Esophagus (tissue), 2 donors: ENCODE results near the gene SYT8. TPM values are rescaled to one million over a fixed set of nuclear protein-coding genes. Genes with fewer than 3 reads are reported as not detected.
A peak's percentile ranks its signal among the peaks of the same experiment; 100 is the strongest.

ENCODE experiments used
- H3K27ac ChIP-seq, 2 donors: one replicate each; pipeline ENCODE4 v1.5.1; 2013; ENCODE audit warnings: low read depth in 2 of 2, mild to moderate bottlenecking in 2 of 2, inconsistent platforms in 1 of 2, low read length in 1 of 2, moderate library complexity in 1 of 2
- H3K27me3 ChIP-seq, 2 donors: one replicate each; pipeline ENCODE4 v1.6.1; 2013; ENCODE audit warnings: low read length in 2 of 2, control low read depth in 1 of 2, mild to moderate bottlenecking in 1 of 2; ENCODE audit not compliant: insufficient read depth in 2 of 2, control insufficient read depth in 1 of 2
- H3K36me3 ChIP-seq, 2 donors: one replicate each; pipeline ENCODE4 v1.6.1; 2013; ENCODE audit warnings: low read length in 1 of 2; ENCODE audit not compliant: control insufficient read depth in 2 of 2, insufficient read depth in 2 of 2
- H3K4me1 ChIP-seq, 2 donors: one replicate each; pipeline ENCODE4 v1.6.1; 2013; ENCODE audit warnings: low read length in 1 of 2; ENCODE audit not compliant: control insufficient read depth in 2 of 2, insufficient read depth in 2 of 2
- H3K4me3 ChIP-seq, 2 donors: one replicate each; pipeline ENCODE4 v1.5.1; 2013; ENCODE audit warnings: low read length in 2 of 2, mild to moderate bottlenecking in 2 of 2, low read depth in 1 of 2, moderate library complexity in 1 of 2
- H3K9me3 ChIP-seq, 2 donors: one replicate each; pipeline ENCODE4 v1.6.1; 2013; ENCODE audit warnings: mild to moderate bottlenecking in 2 of 2, low read depth in 1 of 2, low read length in 1 of 2, moderate library complexity in 1 of 2; ENCODE audit not compliant: control insufficient read depth in 2 of 2, insufficient read depth in 1 of 2
- WGBS, 2 donors: extraction: QIAGEN DNeasy Blood & Tissue Kit; methylation state at CpG; one replicate each; pipeline ENCODE4 v1.1.7; 2013; 5-methylcytosine and 5-hydroxymethylcytosine counted together
- polyA plus RNA-seq, 2 donors: library from polyadenylated mRNA; stranded (reverse); fragments of 200-250 nt; gene quantifications; one replicate each; pipeline ENCODE4 v1.2.3, GENCODE V29; 2013
- donor health status: healthy with polysubstance abuse.
- donor health status: Bipolar disorder and iron deficiency.

The SYT8 gene
- polyA plus RNA-seq, 2 donors: 38.9 to 360 TPM

DNA sequence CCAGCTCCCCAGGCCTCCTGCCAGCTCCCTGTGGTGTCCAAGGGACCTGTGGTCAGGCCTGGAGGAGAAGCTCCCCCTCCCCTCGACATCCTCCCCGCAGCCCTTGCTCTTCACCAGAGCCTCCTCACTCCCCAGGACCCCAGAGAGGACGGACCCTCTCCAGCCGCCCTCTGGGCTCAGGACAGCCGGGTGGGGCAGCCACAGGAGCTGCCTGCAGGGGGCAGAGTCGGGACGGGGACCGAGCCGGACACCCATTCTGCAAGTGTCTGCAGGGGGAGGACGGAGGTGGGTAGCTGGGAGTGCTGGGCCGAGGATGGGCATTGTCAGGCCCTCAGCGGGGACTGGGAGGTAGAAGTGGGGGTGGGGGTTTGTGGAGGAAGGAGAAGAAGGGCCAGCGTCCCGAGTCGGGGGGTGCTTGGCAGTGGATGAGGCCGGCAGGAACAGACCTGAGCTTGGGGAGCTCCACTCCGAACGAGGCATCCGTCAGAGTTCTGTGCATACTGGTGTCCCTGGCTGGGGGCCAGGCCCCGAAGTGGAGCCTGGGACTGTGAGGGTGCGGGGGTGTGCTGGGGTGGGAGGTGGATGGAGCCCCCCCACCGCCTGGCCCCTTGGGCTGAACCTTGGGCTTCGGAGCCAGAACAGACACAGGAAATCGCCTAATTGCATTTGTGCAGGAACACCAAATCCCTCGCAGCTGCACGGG, 41.7 kb downstream of the SYT8 start:
- H3K27me3 ChIP-seq: no peaks in the 10 kb centered on the region
- WGBS, 2 donors: 21 to 31% methylated on average over 24 to 26 of the region's 26 CpGs
- peaks cover 0 to 3% of the 10 kb centered on the region in 2 donors for H3K36me3 ChIP-seq
- H3K9me3 ChIP-seq: no peaks in the 10 kb centered on the region
- H3K4me3 ChIP-seq: peak overlapping the region in 1 of 2 donors; percentile 2
- peaks cover 0 to 26% of the 10 kb centered on the region in 2 donors for H3K4me1 ChIP-seq
- peak overlapping the region; percentile 83 to 85 for H3K27ac ChIP-seq

DNA sequence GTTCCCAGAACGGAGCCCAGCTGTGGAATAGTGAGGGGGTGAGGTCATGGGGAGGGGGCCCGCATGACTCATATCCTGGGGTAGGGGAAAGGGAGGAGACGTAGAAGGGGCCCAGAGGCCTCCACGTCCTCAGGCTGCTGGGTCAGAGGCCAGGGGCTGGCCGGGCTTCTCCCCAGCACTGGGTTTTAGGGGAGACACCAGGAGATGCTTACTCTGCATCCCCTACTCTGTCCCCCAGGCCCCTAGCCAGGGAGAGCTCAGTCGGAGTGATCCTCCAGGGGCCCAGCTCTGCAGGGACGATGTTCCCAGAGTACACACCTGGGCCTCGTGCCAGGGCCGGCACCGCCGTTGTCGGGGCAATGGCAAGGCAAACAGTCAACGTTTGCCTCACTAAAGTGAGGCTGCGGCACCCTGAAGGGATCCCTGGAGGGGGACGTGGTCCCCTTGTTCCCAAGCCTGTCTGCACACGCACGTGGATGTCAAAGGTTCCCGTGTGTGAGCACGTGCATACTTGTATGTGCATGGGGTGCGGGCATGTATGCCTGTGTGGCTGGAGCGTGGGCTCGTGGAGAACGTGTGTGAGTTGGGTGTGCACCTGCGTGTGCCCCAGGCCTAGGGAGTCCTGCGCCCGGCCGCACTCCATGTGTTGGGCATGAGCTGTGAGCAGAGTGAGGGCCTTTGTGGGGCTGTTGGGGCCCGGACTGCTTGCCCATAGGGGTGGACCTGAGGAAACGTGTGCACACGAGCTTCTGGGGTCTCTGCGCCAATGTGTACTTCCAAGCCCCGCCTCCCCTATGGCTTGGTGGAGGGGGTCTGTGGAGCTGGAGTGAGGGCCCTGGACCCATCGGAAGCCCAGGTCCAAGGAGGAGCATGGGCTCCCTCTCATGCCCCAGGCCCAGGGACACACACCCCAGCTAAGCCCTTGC, 42.7 kb downstream of the SYT8 start:
- WGBS, 2 donors: 31 to 46% methylated on average over 30 to 33 of the region's 33 CpGs
- Histone ChIP-seq H3K27me3 (no peaks in the 10 kb centered on the region), H3K9me3 (no peaks in the 10 kb centered on the region), H3K4me3 (no peak overlapping the region), H3K27ac (peak overlapping the region; percentile 25 to 51), H3K4me1 (peaks cover 0 to 34% of the 10 kb centered on the region in 2 donors), H3K36me3 (peaks cover 0 to 3% of the 10 kb centered on the region in 2 donors)

DNA sequence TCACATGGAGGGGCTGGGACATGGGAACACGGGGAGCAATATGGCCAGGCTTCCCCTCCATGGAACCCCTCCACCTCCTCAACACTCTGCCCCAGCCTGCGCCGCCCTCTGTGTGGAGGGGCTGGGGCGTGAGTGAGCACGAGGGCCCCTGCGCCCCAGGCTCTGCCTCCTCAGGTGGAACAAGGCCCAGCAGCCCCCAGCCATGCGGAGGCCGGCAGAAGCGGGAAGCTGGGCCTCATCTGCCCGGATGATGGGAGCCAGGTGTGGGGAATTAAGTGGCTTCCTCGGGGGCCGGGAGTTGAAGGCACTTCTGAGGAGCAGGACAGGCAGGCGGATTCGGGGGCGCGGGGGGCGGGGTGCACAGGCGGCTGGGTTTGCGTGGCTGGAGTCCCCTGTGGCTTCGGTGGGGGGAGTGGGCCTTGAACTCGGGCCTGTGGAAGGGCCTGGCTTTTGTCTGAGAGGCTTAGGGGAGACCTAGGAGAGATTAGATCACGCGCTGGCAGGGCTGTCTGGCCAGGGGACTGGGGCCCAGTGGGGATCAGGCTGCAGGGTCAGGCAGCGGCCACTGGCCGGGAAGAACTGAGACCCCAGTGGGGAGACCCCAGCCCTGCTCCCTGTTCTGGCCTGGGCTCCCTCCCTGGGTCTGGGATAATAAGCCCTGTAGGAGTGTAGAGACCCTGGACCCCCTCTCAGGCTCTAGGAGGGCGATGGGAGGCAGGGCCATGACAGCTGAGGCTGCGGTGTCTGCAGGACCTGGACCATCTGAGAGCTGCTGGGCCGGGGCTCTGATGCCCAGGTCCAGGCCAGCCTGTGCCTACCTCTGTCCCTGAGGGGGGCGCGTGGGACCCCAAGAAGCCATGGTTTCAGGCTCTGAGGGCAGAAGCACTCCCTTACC, 43.6 kb downstream of the SYT8 start:
- Histone ChIP-seq H3K36me3 (peaks cover 0 to 6% of the 10 kb centered on the region in 2 donors), H3K4me3 (no peak overlapping the region), H3K27me3 (no peaks in the 10 kb centered on the region), H3K9me3 (no peaks in the 10 kb centered on the region), H3K27ac (peak overlapping the region; percentile 25 to 51), H3K4me1 (peaks cover 0 to 31% of the 10 kb centered on the region in 2 donors)
- 77 to 86% methylated on average over 30 of the region's 30 CpGs for WGBS, 2 donors

DNA sequence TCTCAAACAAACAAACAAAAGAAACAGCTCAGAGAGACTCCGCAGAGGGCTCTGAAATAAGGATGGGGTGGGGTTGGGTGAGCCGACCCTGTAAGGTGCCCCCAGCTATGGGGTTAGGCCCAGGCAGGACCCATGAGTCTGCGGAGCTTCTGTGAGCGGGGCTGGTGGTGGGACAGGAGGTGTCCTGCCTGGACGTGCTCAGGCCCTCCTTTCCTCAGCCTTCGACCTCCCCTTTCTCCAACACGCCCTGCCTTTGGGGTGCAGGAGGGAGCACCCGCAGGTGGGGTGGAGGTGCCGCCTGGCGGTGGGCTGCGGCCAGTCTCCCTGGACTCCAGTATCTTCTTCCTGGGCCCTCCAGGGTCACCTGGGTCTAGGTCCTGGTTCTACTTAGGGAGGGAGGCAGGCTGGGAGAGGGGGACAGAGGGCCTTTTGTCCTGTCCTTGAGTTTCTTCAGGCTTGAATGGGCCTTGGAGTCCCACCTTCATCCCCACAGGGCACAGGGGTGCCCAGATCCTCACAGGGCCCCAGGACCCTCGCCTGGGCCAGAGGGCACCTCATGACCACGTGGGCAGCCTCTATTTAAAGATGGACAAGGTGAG, 44.7 kb downstream of the SYT8 start:
- H3K27me3 ChIP-seq: no peaks in the 10 kb centered on the region
- WGBS, 2 donors: 66 to 71% methylated on average over 11 to 13 of the region's 13 CpGs
- peak overlapping the region; percentile 36 to 59 for H3K27ac ChIP-seq
- peaks cover 0 to 12% of the 10 kb centered on the region in 2 donors for H3K36me3 ChIP-seq
- no peaks in the 10 kb centered on the region for H3K9me3 ChIP-seq
- peaks cover 0 to 31% of the 10 kb centered on the region in 2 donors for H3K4me1 ChIP-seq
- no peak overlapping the region for H3K4me3 ChIP-seq

DNA sequence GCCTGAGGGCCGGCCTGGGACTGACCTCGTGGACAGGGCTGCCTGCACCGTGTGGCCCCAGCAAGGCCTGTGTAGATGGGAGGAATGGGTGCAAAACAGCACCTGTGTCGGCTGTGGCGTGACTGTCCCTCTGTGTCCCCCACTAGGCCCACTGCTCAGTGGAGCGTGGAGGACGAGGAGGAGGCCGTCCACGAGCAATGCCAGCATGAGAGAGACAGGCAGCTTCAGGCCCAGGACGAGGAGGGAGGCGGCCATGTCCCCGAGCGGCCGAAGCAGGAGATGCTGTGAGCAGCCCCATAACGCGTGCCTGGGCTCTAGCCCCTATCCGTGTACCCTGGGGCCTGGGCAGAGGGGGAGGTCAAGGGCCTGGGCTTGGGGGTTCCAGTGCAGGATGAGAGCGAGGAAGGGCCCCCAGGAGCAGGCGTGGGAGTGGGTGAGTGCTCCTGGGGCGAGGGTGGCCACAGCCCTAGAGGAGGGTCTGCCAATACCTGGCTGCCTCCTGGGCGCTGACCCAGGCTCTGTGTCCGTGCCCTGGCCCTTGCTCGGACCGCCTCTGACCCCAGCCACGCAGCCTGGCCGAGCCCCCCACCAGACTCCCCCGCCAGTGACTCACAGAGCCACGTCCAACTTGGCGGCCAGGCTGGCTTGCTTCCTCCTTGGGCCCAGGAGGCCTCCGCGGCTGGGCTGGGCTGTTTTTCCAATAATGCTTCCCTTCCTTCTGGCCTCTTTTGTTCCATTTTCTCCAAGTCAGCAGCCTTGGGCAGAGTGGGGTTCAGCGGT, 45.3 kb downstream of the SYT8 start:
- Histone ChIP-seq H3K9me3 (no peaks in the 10 kb centered on the region), H3K27ac (peak overlapping the region; percentile 46 to 79), H3K27me3 (no peaks in the 10 kb centered on the region), H3K4me1 (peaks cover 0 to 30% of the 10 kb centered on the region in 2 donors), H3K4me3 (no peak overlapping the region), H3K36me3 (peaks cover 0 to 16% of the 10 kb centered on the region in 2 donors)
- 70 to 76% methylated on average over 29 to 32 of the region's 32 CpGs for WGBS, 2 donors

DNA sequence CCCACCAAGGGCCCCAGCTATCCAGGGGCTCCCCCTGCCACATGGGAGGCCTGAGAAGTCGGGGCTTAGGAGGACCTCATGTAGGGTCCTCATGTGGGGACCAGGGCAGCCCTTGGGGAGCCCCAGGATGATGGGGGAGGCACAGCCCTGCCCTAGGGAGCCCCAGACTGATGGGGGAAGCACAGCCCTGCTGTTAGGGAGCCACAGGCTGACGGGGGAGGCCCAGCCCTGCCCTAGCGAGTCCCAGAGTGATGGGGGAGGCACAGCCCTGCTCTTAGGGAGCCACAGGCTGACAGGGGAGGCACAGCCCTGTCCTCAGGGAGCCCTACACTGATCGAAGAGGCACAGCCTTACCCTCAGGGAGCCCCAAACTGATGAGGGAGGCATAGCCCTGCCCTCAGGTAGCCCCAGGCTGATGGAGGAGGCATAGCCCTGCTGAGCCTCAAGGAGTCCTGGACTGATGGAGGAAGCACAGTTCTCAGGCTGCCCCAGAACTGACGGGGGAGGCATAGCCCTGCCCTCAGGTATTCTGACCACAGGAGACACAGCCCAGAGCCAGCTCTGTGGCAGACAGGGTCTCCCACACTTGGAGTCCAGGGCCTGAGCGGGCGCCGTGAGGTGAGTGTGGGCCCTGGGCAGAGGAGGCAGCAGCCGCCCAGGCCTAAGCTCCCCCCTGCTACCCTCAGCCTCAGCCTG, 46.1 kb downstream of the SYT8 start:
- Histone ChIP-seq H3K9me3 (no peaks in the 10 kb centered on the region), H3K27ac (peak overlapping the region; percentile 46 to 79), H3K4me3 (no peak overlapping the region), H3K27me3 (no peaks in the 10 kb centered on the region), H3K4me1 (peaks cover 0 to 25% of the 10 kb centered on the region in 2 donors), H3K36me3 (peaks cover 0 to 20% of the 10 kb centered on the region in 2 donors)
- 68 to 82% methylated on average over 8 to 9 of the region's 9 CpGs for WGBS, 2 donors

DNA sequence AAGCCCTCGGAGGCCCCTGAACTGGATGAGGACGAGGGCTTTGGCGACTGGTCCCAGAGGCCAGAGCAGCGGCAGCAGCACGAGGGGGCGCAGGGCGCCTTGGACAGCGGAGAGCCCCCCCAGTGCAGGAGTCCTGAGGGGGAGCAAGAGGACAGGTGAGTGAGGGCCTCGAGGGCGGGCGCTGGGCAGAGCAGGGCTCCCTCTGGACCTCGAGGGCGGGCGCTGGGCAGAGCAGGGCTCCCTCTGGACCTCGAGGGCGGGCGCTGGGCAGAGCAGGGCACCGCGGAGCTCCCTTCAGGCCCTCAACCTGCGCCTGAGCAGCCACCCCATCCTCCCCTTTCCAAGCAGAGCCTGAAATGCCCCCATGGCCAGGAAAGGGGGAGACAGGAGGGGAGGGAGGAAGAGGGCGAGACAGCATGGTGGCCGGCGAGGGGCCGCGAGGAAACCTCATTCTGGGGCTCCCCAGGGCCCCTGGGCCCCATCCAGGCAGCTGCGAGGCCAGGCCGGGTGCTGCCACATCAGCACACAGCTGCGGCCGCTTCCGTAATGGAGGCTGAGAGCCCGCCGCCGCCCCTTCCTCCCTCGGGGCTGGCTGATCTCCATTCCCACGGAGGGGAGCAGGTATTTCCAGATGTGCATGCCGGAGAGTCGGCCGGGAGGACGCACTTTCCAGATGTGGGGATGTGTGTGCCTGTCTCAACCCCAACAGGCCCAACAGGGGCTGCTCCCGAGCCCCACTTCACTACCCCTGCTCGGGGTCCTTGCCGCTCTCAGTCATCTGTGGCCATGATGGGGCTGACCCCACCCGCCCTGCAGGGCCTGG, 46.9 kb downstream of the SYT8 start:
- no peaks in the 10 kb centered on the region for H3K9me3 ChIP-seq
- H3K36me3 ChIP-seq: peaks cover 0 to 25% of the 10 kb centered on the region in 2 donors
- H3K27me3 ChIP-seq: no peaks in the 10 kb centered on the region
- 58 to 68% methylated on average over 40 to 43 of the region's 43 CpGs for WGBS, 2 donors
- H3K27ac ChIP-seq: peak overlapping the region; percentile 46 to 79
- H3K4me1 ChIP-seq: peaks cover 0 to 20% of the 10 kb centered on the region in 2 donors
- H3K4me3 ChIP-seq: no peak overlapping the region
